ENCODE measurements around the gene BBOX1. TPM values are rescaled to one million over a fixed set of nuclear protein-coding genes. Genes with fewer than 3 reads are reported as not detected.

BBOX1 gene
- total RNA-seq, 2 experiments from 2014 or later, result not detected

GRCh38 chr11:27058456-27058855 lies 17.8 kb downstream of the BBOX1 start:
- H3K9me3 Mint-ChIP-seq, result no peaks in the 10 kb centered on the region
- ChIA-PET CTCF (no interaction called here), POLR2A (no interaction called here)
- ATAC-seq, result no peak
- DNase-seq, result no peak
- intact Hi-C loops (cut with micrococcal nuclease), result no loop called here
- no peak for TF ChIP-seq CTCF (IDR thresholded peaks at IDR 0.05)
- no peaks in the 10 kb centered on the region for H3K27me3 Mint-ChIP-seq
- H3K4me3 Mint-ChIP-seq, result no peak overlapping the region
- H3K4me1 Mint-ChIP-seq (ENCODE audit: low read depth), result no peaks in the 10 kb centered on the region
- no peak overlapping the region for H3K27ac Mint-ChIP-seq
- no peaks in the 10 kb centered on the region for H3K36me3 Mint-ChIP-seq (ENCODE audit: low read depth)

- DNase-seq (no peak), ATAC-seq (no peak)
- POLR2A ChIA-PET, result no interaction called here
- Mint-ChIP-seq H3K4me3 (no peak overlapping the region), H3K27ac (no peak overlapping the region), H3K4me1 (ENCODE audit: low read depth) (no peaks in the 10 kb centered on the region), H3K27me3 (no peaks in the 10 kb centered on the region), H3K36me3 (ENCODE audit: low read depth) (no peaks in the 10 kb centered on the region), H3K9me3 (no peaks in the 10 kb centered on the region)
- CTCF ChIA-PET, result no interaction called here
- TF ChIP-seq CTCF (IDR thresholded peaks at IDR 0.05), result no peak
- intact Hi-C loops (cut with micrococcal nuclease), result no loop called here
Observed at GRCh38 chr11:27059431-27059830, 18.8 kb downstream of the BBOX1 start.

- H3K4me1 Mint-ChIP-seq (ENCODE audit: low read depth), result no peaks in the 10 kb centered on the region
- H3K9me3 Mint-ChIP-seq, result no peaks in the 10 kb centered on the region
- ChIA-PET POLR2A (no interaction called here), CTCF (no interaction called here)
- H3K4me3 Mint-ChIP-seq, result no peak overlapping the region
- no peak overlapping the region for H3K27ac Mint-ChIP-seq
- intact Hi-C loops (cut with micrococcal nuclease), result no loop called here
- no peaks in the 10 kb centered on the region for H3K36me3 Mint-ChIP-seq (ENCODE audit: low read depth)
- H3K27me3 Mint-ChIP-seq, result no peaks in the 10 kb centered on the region
- ATAC-seq, result no peak
- DNase-seq, result no peak
- no peak for TF ChIP-seq CTCF (IDR thresholded peaks at IDR 0.05)
Observed at GRCh38 chr11:27060816-27061460, 20.3 kb downstream of the BBOX1 start.

- no peak overlapping the region for H3K4me3 Mint-ChIP-seq
- ChIA-PET CTCF (no interaction called here), POLR2A (no interaction called here)
- no peak for DNase-seq
- TF ChIP-seq CTCF (IDR thresholded peaks at IDR 0.05), result no peak
- H3K36me3 Mint-ChIP-seq (ENCODE audit: low read depth), result no peaks in the 10 kb centered on the region
- no peaks in the 10 kb centered on the region for H3K9me3 Mint-ChIP-seq
- no peaks in the 10 kb centered on the region for H3K4me1 Mint-ChIP-seq (ENCODE audit: low read depth)
- intact Hi-C loops (cut with micrococcal nuclease), result no loop called here
- no peak overlapping the region for H3K27ac Mint-ChIP-seq
- no peaks in the 10 kb centered on the region for H3K27me3 Mint-ChIP-seq
- no peak for ATAC-seq
Observed at GRCh38 chr11:27061461-27061821, 20.8 kb downstream of the BBOX1 start.

GRCh38 chr11:27064086-27064485 lies 23.5 kb downstream of the BBOX1 start:
- no peaks in the 10 kb centered on the region for H3K36me3 Mint-ChIP-seq (ENCODE audit: low read depth)
- TF ChIP-seq CTCF (IDR thresholded peaks at IDR 0.05), result no peak
- ChIA-PET POLR2A (no interaction called here), CTCF (no interaction called here)
- intact Hi-C loops (cut with micrococcal nuclease), result no loop called here
- H3K4me3 Mint-ChIP-seq, result no peak overlapping the region
- peaks cover 3% of the 10 kb centered on the region for H3K9me3 Mint-ChIP-seq
- DNase-seq, result no peak
- no peak for ATAC-seq
- no peaks in the 10 kb centered on the region for H3K4me1 Mint-ChIP-seq (ENCODE audit: low read depth)
- no peak overlapping the region for H3K27ac Mint-ChIP-seq
- no peaks in the 10 kb centered on the region for H3K27me3 Mint-ChIP-seq
